ENCODE data around the gene RAD51AP2.

The RAD51AP2 gene

DNA sequence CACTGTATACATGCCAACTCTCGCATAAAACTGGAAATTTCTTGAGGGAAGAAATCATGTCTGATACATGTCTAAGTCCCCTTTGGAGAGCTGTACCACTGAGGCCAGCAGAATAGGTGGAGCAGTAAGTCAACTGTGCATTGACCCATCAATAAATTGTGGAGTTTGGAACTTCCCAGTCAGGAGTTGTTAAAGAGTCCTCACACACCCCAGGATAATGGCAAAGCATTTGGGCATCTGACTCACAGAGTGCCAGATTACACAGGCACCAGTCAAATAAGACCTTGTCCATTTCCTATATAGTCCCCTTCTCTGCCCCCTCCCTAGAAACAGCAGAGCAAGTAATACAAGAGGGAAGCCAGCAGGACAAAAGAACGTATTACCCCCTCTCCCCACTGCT lies 32.7 kb upstream of the RAD51AP2 start:
- Mint-ChIP-seq H3K9me3 (no peaks in the 10 kb centered on the region), H3K36me3 (ENCODE audit: low read depth) (no peaks in the 10 kb centered on the region), H3K4me3 (no peak overlapping the region), H3K4me1 (no peaks in the 10 kb centered on the region), H3K27ac (no peak overlapping the region), H3K27me3 (ENCODE audit: low read depth, poor library complexity) (no peaks in the 10 kb centered on the region)
- TF ChIP-seq, protein P1, sequence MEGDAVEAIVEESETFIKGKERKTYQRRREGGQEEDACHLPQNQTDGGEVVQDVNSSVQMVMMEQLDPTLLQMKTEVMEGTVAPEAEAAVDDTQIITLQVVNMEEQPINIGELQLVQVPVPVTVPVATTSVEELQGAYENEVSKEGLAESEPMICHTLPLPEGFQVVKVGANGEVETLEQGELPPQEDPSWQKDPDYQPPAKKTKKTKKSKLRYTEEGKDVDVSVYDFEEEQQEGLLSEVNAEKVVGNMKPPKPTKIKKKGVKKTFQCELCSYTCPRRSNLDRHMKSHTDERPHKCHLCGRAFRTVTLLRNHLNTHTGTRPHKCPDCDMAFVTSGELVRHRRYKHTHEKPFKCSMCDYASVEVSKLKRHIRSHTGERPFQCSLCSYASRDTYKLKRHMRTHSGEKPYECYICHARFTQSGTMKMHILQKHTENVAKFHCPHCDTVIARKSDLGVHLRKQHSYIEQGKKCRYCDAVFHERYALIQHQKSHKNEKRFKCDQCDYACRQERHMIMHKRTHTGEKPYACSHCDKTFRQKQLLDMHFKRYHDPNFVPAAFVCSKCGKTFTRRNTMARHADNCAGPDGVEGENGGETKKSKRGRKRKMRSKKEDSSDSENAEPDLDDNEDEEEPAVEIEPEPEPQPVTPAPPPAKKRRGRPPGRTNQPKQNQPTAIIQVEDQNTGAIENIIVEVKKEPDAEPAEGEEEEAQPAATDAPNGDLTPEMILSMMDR (IDR thresholded peaks at IDR 0.05): no peak
- DNase-seq: no peak

DNA sequence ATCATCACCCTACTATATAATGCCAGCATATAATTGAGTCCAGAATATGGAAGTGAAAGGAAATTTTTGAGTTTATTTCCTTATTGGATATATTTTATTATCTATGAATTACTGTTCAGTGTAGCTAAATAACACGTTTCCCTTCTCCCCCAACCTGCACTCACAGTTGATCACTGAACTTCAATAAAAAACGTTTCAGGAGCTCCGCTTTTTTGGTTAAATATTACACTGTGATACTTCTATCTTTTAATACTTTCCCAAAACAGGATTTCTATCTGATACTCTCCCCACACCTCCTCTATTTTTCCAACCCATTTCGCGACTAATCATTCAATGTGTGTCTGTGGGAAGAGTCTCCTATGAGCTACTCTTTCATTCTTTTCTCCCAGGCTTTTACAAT lies 29.5 kb upstream of the RAD51AP2 start:
- peaks cover 20% of the 10 kb centered on the region for H3K27me3 Mint-ChIP-seq (ENCODE audit: low read depth, poor library complexity)
- no peak overlapping the region for H3K27ac Mint-ChIP-seq
- TF ChIP-seq, protein P1 (IDR thresholded peaks at IDR 0.05): no peak
- H3K4me3 Mint-ChIP-seq: no peak overlapping the region
- H3K36me3 Mint-ChIP-seq (ENCODE audit: low read depth): no peaks in the 10 kb centered on the region
- peaks cover 14% of the 10 kb centered on the region for H3K4me1 Mint-ChIP-seq
- DNase-seq: no peak
- no peaks in the 10 kb centered on the region for H3K9me3 Mint-ChIP-seq

DNA sequence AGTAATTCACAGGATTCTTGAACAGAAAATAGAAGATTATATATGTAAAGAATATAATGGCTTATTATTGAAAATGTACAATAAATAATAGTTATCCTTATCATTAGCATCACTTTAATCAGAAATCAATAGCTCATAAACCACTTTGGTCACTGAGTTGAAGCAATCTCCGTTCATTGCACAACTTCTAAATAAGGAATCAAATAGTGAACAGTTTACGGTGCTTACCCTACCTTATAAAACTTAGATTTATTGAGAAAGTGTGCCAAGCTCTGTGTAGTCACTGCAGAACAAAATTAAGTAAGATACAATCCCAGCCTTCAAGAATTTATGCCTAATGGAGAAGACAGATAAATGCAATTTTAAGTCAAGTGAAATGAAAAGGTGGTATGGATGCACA lies 29.0 kb upstream of the RAD51AP2 start:
- TF ChIP-seq, protein P1 (IDR thresholded peaks at IDR 0.05): no peak
- peaks cover 14% of the 10 kb centered on the region for H3K4me1 Mint-ChIP-seq
- DNase-seq: no peak
- no peaks in the 10 kb centered on the region for H3K36me3 Mint-ChIP-seq (ENCODE audit: low read depth)
- peaks cover 25% of the 10 kb centered on the region for H3K27me3 Mint-ChIP-seq (ENCODE audit: low read depth, poor library complexity)
- H3K4me3 Mint-ChIP-seq: no peak overlapping the region
- H3K27ac Mint-ChIP-seq: no peak overlapping the region
- no peaks in the 10 kb centered on the region for H3K9me3 Mint-ChIP-seq

DNA sequence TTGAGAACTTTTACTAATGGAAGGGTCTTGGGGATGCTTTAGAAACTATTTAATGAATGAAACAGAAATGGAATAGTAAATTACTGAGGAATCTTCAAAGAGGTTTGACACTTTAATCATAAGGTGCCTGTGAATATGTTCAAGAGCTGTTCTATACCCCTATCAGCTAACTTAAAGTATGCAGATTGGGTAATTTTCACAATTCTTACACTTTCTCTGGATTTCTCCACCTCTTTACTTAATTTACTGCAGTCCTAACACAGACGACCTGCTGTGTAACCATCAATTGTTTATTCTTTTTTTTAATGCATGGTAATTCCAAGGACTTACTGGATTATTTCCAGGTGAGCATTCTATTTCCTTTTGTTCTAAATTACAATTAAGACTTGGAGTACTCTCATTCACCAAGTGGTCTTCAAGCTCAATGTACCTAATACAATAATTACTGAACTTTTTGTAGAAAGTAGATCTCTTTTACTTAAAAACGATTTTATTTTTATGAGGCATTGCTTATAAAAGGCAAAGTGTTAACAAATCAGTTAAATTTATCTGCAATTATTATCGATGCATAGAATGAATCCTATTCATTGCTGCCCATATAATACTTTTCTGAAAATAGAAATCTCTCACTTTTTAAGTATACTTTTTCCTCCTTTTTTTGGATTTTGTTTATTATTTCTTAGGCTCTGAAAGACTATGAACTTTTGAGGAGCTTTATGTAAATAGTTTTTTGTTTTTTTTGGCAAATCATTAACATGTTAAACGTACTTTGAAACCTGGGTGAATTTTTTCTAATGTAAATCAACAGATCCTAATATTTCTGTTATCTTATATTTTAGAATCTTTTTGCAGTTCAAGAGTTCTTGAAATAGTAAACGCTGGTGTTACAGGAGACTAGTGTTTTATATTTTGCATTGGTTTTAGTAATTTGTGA lies 27.7 kb upstream of the RAD51AP2 start:
- Mint-ChIP-seq H3K27me3 (ENCODE audit: low read depth, poor library complexity) (peaks cover 38% of the 10 kb centered on the region), H3K4me1 (peaks cover 23% of the 10 kb centered on the region), H3K27ac (no peak overlapping the region), H3K4me3 (no peak overlapping the region), H3K36me3 (ENCODE audit: low read depth) (no peaks in the 10 kb centered on the region), H3K9me3 (no peaks in the 10 kb centered on the region)
- DNase-seq: no peak
- TF ChIP-seq, protein P1 (IDR thresholded peaks at IDR 0.05): no peak

DNA sequence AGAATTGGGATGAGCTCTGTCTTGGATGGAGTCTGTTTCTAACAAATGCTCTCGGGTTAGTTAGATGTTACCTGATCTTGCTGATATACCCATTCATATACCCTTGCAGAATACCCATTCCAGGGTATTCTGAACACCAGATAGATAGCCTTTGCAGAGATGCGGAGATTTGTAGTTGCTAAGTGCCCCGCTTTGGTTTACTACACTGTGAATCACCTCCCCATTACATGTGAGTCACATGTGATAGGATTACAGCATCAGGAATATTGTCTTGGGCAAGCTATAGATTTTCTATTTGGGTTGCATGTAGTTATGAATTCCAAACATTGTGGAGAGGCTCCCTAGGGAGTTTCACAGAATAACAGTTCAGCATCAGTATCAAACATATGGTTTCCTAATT lies 26.0 kb upstream of the RAD51AP2 start:
- Mint-ChIP-seq H3K27me3 (ENCODE audit: low read depth, poor library complexity) (peaks cover 49% of the 10 kb centered on the region), H3K9me3 (no peaks in the 10 kb centered on the region), H3K36me3 (ENCODE audit: low read depth) (no peaks in the 10 kb centered on the region), H3K4me3 (no peak overlapping the region), H3K4me1 (peaks cover 34% of the 10 kb centered on the region), H3K27ac (no peak overlapping the region)
- no peak for DNase-seq
- TF ChIP-seq, protein P1 (IDR thresholded peaks at IDR 0.05): no peak

DNA sequence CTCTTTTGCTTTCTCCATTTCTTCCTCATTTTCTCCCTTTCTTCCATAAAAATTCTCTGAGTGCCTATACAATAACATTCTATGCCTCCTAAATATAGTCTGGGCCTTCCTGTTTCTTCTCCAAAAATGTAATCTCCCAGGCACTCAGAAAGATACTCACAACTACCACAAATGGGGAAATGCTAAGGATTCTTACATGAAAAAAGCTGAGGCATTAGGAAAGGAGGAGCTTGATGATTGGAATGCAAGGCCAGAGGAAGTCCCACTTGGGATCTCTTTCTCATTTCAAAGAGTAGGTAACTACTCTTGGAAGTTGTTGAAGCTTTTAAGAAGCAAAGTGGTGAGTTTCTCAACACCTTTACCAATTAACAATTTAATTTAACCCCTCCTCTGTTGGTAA lies 25.6 kb upstream of the RAD51AP2 start:
- peaks cover 36% of the 10 kb centered on the region for H3K4me1 Mint-ChIP-seq
- peak overlapping the region; percentile 1 for H3K4me3 Mint-ChIP-seq
- H3K27me3 Mint-ChIP-seq (ENCODE audit: low read depth, poor library complexity): peaks cover 49% of the 10 kb centered on the region
- DNase-seq: no peak
- H3K9me3 Mint-ChIP-seq: no peaks in the 10 kb centered on the region
- TF ChIP-seq, protein P1 (IDR thresholded peaks at IDR 0.05): no peak
- H3K36me3 Mint-ChIP-seq (ENCODE audit: low read depth): no peaks in the 10 kb centered on the region
- H3K27ac Mint-ChIP-seq: no peak overlapping the region

Measured in nephron progenitor cell (in vitro differentiated cells).